Fibroblast of the conjunctiva (primary cell): ENCODE measurements around the gene UNC5CL.
"Not testable (repeated sequence)": the region's sequence is repeated elsewhere in the genome, so short reads cannot be mapped to it uniquely, and the experiment has no call there.

ENCODE experiments used
- DNase-seq: peaks from one replicate; pipeline ENCODE4 v3.0.0-alpha.2; 2010; ENCODE audit warnings: low read depth

The UNC5CL gene

DNA sequence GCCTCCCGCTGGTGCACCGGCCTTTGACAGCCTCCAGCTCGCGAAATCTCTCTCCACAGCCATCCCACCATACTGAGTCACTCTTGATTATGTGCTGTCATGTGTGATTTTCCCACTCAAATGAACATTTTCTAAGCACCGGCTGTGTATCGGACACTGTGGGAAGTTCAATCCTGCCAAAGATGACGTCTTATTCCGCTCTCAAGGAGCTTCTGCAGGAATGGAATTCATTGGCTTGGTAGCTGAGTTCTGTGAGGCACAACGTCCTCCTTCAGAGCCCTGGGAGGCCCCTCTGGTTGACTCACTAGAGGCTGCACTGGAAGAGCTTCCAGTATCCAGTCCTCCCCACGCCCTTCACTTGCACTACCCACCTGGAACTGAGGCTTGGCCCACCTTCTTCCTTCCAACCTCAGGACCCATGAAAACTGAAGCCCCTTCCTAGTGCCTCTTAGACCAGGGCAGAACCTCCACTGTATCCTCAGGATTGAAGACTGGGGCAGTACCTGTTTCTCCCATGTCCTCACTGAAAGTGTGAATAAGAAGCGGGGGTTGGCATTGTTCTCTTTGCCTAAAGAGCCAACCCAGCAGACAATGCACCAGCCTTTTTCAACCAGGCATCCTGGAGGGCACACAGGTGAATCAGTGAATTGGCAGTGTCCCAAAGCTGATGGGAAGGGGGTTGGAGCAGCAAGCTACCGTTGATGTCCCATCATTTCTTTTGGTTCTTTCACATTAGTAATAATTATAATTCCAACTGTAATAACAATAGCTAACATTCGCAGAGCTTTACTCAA is 1.7 kb downstream of the UNC5CL start:
- DNase-seq, result no peak

DNA sequence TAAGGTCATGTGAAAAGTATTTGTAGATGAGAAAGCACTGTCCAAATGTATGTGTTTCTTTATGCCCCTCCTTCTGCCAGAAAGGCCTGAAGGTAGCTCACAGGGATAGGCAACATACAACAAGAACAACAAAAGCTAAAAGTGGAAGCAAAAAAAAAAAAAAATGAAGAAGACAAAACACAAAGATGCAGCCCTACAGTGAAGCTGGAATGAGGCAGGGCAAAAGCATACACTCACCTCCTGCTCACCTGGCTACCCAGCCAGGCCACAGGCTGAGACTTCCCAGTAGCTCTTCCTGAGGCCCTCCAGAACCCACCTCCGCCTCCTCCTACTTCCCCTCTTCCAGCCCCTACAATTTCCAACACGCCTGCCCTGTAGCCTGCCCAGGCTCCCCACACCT is 2.4 kb downstream of the UNC5CL start:
- DNase-seq, result no peak

DNA sequence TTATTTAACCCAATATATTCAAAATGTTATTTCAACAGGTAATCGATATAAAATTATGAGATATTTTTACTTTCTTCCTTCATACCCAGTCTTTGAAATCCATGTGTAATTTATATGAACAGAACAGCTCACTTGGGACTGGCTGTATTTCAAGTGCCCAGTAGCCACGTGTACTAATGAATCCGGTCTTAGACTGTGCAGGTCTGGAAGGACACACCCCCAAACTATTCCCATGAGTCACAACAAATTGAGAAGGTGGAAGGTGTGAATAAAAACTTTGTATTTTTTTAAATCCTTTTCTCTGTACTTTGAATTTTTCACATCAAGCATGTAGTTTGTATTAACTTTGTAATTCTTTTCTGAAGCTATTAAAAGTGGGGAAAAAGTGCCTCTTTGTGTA is 2.8 kb downstream of the UNC5CL start:
- no peak for DNase-seq

DNA sequence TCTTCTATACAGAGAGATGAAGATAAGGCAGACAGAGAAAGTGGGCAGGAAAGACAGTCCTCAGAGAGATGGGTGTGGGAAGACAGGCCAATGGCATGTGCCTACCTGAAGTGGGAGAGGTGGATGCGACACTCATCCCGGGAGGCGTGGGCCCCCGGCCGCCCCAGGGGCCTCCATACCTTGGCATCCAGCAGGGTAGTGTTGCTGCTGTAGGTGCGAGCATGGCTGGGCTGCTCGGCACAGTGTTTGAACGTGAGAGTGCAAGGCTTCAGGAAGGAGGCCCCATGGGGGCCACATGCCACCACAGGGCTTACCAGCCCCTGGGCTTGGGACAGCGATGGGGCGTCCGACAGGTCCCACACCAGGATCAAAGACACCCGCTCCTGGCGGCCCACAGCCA is 5.2 kb downstream of the UNC5CL start:
- DNase-seq, result no peak

DNA sequence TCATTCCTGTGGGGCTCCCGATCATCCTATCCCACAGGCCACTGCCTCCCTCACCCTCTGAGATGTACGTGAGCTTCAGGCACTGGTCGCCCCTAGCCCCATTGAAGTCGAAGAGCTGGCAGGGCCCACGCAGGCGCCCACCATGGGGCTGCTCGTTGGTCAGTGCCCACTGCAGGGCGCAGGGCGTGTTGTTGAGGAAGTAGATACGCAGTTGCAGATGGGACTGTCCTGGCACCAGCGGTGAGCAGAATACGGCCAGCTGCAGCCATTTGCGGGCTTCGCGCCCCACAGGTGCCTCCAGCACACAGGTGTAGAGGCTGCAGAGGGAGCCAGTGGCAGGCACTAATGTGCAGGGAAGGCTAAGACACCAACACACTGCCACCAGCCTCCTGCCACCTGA is 6.2 kb downstream of the UNC5CL start:
- DNase-seq, result no peak

DNA sequence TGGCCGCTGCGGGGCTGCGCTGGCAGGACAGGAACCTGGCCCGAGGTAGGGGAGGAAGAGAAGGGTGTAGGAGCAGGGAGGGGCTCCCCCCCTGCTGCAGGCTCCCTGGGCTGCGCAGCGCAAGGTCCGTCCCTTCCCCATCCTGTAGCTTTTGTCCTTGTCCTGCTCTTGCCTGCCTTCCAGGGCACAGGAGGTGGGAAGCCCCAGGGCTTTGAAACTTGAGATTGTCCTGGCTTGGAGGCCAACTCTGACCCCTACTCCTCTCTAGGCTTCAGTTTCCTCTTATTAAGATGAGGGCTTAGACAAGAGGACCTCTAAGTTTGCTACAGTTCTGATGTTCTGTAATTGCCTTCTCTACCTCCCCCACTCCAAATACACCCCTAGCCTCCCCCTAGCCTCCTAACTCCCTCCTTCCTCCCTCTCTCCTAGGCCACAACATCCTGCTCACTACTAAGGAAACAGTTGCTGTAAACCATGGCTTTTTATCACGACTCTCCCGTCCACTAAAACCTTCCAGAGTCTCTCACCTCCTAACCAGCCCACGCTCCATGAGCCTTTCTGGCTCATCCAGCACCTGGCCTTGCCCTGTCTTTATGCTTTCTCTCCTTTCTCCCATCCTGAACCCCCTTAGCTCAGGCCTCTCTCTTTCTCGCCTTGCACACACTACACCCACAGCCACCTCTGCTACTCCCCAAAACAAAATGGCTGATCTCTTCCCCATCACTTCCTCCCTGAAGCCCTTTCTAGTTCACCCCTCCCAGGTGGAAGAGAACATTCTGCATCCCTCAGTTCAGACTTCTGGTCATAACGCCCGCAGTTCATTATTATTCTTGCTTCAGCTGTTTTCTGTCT is 10.2 kb downstream of the UNC5CL start:
- DNase-seq, result no peak

DNA sequence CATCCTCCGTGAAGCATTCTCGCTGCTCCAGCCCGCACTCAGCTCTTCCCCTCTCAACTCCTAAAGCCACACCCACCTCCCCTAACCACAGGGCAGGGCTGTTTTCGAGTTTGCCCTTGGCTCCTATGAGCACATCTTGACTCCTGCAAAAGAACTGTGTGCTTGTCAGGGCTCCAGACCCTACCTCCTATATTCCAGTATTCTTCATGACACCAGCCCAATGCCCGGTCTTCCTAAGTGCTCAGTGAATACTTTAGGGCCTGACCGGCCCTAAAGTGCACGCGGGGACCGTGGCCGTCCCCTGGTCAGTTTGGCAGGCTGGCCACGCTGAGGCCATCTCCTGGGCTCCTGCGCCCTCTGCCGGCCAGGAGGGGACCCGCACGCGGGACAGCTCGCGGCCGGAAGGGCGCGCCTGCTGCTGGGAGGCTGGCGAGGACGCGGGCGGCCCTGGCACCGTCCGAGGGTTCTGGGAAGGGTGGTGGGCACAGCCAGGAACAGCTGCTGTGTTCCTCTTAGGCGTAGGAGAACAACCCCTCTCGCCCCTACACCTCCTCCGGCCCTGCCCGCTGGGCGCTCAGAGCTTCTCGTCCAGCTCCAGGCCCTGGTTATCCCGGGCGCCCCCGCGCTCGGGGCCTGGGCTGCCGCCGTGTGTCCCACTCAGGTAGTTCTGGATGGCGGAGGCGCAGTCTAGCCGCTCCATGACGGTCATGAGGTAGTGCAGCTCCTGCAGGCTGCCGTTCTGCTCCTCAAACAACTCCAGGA is 11.0 kb downstream of the UNC5CL start:
- peak; percentile 51 for DNase-seq

DNA sequence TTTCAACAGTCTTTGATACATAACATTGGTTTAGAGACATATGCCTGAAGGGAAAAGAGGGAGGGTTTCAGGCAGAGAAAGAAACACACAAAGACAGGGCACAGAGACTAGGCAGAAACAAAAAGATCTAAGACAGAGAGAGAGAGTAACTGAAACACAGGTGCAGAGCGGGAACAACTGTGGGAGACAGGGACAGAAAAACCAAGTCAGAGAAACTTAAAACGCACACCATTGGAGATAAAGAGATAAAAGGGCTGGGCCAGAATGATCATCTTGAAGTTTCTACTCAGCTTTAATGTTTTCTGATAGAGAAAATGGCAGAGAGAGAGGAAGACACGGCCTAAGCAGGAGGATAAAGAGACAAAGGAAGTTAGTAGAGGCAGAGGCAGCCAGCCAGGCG is 11.8 kb downstream of the UNC5CL start:
- no peak for DNase-seq

DNA sequence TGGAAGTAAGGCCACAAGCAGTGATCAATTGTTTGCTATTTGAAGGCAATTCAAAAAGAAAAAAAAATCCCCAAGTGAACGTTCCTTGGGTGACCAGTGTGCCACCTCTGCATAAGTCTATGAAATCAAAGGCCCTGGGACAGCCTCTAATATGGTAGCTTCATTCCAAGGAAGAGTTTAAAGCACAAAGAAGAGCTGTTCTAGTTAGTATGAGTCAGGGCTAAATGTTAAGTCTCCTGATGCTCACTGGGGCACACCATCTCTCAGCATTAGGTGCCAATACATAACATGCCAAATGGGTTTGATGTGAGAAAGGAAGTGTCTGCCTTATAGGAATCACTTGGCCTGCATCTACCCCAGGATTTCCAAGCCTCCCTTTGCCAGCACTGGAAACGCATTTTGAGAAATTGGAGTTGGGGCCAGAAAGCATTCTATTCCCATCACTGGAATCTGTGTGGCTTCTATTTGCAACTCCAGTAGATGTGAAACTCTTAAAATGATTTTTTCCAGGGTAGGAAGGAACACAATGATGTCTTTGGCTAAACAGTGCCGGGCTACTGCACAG is 13.0 kb downstream of the UNC5CL start:
- no peak for DNase-seq

DNA sequence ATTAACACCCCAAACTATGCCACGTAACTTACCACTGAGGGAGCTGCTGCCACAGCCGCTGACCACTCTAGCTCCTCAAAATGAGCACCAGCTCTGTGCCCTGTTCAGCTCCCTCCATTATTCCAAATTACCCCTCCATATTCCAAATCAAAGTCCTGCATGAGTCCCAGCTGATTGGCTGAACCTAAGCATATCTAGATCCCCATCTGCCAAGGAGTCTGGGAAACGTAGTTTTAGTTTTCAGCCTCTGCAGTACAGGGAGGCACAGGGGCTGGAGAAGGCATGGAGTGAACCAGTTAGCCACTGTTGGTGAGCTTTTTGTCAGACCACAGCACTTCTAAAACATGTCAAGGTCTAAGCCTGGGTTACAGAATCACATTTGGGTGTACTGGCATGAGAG is 15.9 kb downstream of the UNC5CL start:
- no peak for DNase-seq

DNA sequence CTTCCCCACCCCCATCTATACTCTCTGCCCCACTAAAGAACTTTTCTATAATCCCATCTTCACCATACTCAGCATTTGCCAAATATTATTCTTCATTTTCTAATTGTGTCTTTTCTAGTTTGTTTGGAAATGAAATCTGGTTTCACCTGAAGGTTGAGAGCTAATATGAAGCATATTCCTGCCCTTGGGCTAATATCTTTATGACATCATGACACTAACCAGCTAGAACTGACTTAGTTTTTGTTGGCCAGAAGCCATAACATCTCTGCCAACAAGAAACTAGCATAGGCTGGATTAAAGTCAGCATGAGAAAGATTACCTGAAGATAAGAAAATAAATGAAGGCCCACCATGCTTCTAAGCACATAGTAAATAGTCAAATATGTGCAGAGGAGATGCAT is 16.7 kb downstream of the UNC5CL start:
- peak; percentile 30 for DNase-seq

DNA sequence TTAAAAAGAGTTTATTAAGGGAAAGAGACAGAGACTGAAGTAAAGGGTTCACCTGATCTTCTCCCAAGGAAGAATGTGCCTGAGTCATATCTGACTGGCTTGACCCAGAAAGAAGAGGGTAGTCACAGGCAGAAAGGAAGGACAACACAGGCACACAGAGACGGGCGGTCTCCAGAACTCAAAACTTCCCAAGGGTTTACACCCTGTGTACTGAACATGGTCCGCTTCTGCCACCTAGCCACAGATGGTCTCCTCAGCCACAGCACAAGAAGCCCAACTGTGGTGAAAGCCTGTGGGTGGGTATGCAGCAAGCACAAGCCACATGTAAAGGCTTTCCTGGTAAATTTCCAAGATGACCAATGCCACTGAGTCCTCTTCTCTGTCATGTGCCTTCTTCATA is 17.2 kb downstream of the UNC5CL start:
- peak; percentile 13 for DNase-seq

DNA sequence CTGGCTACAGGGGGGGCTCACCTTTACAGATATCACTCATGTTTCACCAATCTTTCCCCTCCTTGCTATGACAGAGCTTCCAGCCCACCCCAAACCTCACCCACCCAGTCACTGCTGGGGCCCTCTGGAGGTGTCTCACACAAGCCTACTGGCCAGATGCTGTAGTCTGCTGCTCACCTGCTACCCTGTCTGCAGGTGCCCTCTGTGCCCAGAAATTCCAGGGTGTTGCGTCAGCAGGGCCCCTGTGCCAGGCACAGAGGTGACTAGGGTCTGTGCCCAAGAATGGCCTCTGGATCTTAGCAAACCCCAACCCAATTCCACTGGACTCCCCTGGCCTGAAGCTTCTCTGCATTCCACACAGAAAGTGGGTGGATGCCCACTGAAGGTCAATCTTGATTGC is 21.4 kb downstream of the UNC5CL start:
- DNase-seq, result no peak

DNA sequence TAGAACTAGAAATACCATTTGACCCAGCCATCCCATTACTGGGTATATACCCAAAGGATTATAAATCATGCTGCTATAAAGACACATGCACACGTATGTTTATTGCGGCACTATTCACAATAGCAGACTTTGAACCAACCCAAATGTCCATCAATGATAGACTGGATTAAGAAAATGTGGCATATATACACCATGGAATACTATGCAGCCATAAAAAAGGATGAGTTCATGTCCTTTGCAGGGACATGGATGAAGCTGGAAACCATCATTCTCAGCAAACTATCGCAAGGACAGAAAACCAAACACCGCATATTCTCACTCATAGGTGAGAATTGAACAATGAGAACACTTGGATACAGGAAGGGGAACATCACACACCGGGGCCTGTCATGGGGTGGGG is 23.2 kb downstream of the UNC5CL start:
- not testable (repeated sequence) for DNase-seq

DNA sequence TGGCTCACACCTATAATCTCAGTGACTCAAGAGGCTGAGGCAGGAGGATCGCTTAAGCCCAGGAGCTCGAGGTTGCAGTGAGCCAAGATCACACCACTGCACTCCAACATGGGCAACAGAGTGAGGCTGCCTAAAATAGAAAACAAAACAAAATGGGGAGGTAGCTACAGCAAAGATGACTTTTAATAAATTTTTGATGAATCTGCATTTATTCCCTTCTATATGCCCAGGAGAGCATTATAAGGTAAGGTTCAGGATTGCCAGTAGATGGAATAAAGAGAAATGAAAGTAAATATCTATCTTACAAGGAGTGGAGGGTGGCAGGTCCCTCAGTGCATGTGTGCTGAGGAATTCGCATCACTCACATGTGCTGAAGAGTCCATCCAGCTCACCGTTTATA is 24.2 kb downstream of the UNC5CL start:
- DNase-seq, result no peak

DNA sequence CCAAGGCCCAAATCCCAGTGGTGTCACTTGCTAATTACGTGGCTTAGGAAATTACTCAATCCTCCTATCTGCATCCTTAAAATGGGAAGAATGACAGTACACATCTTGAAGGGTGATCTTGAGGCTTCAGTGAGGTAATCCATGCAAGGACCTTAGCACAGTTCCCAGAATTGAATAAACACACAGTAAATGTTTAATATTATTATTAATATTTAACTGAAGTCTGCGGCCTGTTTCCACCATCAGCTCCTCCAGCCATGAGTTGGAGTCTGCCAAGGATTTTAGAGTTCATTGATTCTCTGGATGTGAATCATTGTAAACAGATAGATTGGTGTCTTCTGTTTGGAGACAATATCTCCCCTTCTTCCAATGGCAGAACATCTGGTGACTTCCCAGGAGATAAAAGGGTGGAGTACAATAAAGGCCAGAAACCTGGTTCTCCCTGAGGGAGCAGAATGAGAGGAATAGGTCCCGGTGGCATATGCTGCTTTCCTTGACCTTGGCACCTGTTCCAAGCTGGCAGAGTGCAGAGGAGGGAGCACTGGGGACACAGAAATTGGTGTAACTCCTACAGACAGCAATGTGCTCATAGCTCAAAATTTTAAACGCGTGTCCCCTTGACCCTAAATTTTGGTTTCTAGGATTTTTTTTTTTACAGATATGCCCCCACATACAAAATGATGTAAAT is 25.4 kb downstream of the UNC5CL start:
- no peak for DNase-seq

DNA sequence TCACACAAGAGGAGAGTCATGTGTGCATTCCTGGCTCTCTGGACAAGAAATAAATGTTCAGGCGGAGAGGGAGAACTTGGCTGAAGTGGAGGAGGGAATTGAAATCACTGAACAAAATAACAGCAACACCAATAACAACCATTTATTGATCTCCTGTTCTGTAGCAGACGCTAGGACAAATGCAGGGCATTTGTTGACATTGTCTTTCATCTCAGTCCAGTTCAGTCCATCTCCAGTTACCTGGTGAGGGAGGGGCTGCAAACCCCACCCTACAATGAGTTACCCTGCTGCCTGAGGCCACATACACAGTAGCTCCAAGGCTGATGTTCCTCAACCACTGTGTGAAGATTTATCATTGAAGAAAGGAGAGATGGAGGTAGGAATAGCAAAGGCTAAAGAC is 27.3 kb downstream of the UNC5CL start:
- no peak for DNase-seq

DNA sequence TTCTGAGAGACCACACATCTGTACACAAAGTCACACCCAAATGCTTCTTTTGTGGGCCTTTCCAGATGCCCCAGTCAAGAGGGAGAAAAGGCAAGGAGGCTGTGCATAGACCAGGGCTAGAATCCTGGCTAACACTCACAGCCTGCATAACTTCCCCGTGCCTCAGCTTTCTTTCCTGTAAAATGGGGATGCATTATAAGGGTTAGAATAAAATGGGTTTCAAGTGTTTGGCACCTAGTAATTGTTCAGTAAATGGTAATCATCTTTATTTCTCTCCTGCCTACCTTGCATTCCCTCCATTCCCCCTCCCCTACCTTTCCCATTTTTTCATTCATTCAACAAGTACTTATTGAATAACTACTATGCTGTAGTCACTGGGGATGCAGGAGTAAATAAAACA is 29.4 kb downstream of the UNC5CL start:
- no peak for DNase-seq

DNA sequence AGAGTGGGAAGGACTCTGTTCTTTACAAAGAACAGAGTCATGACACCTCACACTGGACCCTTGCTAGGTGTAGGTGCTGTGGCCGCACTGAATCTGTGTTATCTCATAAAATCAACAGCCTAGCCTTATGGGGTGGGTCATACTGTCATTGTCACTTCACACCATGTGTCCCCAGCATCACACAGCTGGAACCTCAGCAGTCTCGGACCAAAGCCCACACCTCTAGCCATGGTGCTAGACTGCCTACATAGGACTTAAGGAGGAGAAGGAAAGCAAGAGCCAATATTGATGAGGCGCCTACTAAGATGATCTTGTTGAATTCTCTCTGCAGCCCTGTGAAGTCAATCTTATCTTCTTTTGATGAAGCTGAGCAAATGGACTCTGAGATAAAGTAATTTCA is 31.0 kb downstream of the UNC5CL start:
- no peak for DNase-seq

DNA sequence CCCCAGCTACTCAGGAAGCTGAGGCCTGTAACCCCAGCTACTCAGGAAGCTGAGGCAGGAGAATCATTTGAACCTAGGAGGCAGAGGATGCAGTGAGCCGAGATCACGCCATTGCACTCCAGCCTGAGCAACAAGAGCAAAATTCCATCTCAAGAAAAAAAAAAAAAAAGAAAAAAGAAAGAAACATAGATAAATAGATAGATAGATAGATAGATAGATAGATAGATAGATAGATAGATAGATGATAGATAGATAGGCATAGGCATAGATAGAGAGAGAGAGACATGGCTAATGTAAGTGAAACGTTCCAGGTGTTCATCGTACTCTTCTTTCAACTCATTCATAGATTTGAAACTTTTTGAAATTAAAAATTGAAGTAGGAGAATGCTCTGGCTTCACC is 32.0 kb downstream of the UNC5CL start:
- DNase-seq, result not testable (repeated sequence)

DNA sequence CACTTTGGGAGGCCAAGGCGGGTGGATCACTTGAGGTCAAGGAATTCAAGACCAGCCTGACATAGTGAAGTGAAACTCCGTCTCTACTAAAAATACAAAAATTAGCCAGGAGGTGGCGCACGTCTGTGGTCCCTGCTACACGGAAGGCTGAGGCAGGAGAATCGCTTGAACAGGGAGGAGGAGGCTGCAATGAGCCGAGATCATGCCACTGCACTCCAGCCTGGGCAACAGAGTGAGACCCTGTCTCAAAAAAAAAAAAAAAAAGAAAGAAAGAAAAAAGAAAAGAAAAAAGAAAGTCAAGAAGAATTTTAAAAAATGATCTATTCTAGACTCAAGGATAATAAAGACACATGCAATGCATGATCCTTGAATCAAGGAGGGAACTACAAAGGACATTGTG is 32.8 kb downstream of the UNC5CL start:
- DNase-seq, result peak; percentile 32

DNA sequence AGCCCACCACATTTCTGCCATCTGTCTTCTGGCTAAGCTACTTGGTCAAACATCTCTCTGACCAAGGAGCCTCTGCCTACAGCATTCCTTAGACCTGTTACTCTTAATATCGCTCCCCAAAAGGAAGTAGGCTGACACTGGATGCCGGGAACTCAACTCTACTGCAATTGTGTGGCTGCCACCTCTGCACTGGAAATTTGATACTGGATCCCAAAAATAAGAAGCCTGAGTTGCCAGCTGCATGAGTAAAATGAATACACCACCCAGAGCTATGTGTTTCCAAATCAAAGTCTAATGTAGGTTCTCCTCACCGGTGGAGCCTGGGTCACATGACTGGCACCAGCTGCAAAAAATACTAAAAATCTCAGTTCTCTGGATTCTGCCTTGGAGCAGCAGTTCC is 36.9 kb downstream of the UNC5CL start:
- DNase-seq, result no peak
